ENCODE results near the gene SURF4. TPM values are rescaled to one million over a fixed set of nuclear protein-coding genes. Genes with fewer than 3 reads are reported as not detected.

SURF4 gene
- total and polyA plus RNA-seq, 2 donors from 2014 or later: 121 to 138 TPM

- Histone ChIP-seq H3K27me3 (ENCODE audit: control insufficient read depth, insufficient read depth, low read length) (no peaks in the 10 kb centered on the region), H3K27ac (ENCODE audit: low read depth in 2 of 2, low read length in 2 of 2) (no peak overlapping the region), H3K4me3 (ENCODE audit: low read length in 3 of 3) (no peak overlapping the region), H3K9ac (ENCODE audit: low read length in 3 of 3) (peak overlapping the region in 1 of 3 donors; percentile 31), H3K4me1 (ENCODE audit: control insufficient read depth in 2 of 3, insufficient read depth in 2 of 3, low read depth in 1 of 3, low read length in 3 of 3) (peaks cover 0 to 60% (median 36%) of the 10 kb centered on the region in 3 donors), H3K36me3 (ENCODE audit: control insufficient read depth in 2 of 3, insufficient read depth in 3 of 3, low read length in 3 of 3) (peaks cover 2 to 13% (median 7%) of the 10 kb centered on the region in 3 donors), H3K9me3 (ENCODE audit: control insufficient read depth in 2 of 3, insufficient read depth in 1 of 3, low read length in 3 of 3) (no peaks in the 10 kb centered on the region)
- intact Hi-C loops (cut with DNase I): no loop called here
- TF ChIP-seq CTCF (IDR thresholded peaks at IDR 0.05; ENCODE audit: borderline replicate concordance, extremely low read depth, insufficient read depth): no peak
- DNase-seq (no peak), FAIRE-seq (no peak)
Observed at GRCh38 chr9:133372144-133372543, 3.7 kb downstream of the SURF4 start.

GRCh38 chr9:133371261-133371711 lies 4.6 kb downstream of the SURF4 start:
- Histone ChIP-seq H3K9ac (ENCODE audit: low read length in 3 of 3) (peak overlapping the region in 2 of 3 donors; percentile 12 to 41), H3K36me3 (ENCODE audit: control insufficient read depth in 2 of 3, insufficient read depth in 3 of 3, low read length in 3 of 3) (peaks cover 2 to 21% (median 14%) of the 10 kb centered on the region in 3 donors), H3K9me3 (ENCODE audit: control insufficient read depth in 2 of 3, insufficient read depth in 1 of 3, low read length in 3 of 3) (no peaks in the 10 kb centered on the region), H3K27me3 (ENCODE audit: control insufficient read depth, insufficient read depth, low read length) (no peaks in the 10 kb centered on the region), H3K4me3 (ENCODE audit: low read length in 3 of 3) (no peak overlapping the region), H3K4me1 (ENCODE audit: control insufficient read depth in 2 of 3, insufficient read depth in 2 of 3, low read depth in 1 of 3, low read length in 3 of 3) (peaks cover 0 to 61% (median 37%) of the 10 kb centered on the region in 3 donors), H3K27ac (ENCODE audit: low read depth in 2 of 2, low read length in 2 of 2) (no peak overlapping the region)
- no peak for TF ChIP-seq CTCF (IDR thresholded peaks at IDR 0.05; ENCODE audit: borderline replicate concordance, extremely low read depth, insufficient read depth)
- intact Hi-C loops (cut with DNase I): no loop called here
- DNase-seq: no peak
- no peak for FAIRE-seq

GRCh38 chr9:133370685-133371084 lies 5.2 kb downstream of the SURF4 start:
- H3K36me3 ChIP-seq (ENCODE audit: control insufficient read depth in 2 of 3, insufficient read depth in 3 of 3, low read length in 3 of 3): peaks cover 2 to 27% (median 18%) of the 10 kb centered on the region in 3 donors
- TF ChIP-seq CTCF (IDR thresholded peaks at IDR 0.05; ENCODE audit: borderline replicate concordance, extremely low read depth, insufficient read depth): no peak
- no peaks in the 10 kb centered on the region for H3K27me3 ChIP-seq (ENCODE audit: control insufficient read depth, insufficient read depth, low read length)
- H3K27ac ChIP-seq (ENCODE audit: low read depth in 2 of 2, low read length in 2 of 2): no peak overlapping the region
- no peak overlapping the region for H3K4me3 ChIP-seq (ENCODE audit: low read length in 3 of 3)
- intact Hi-C loops (cut with DNase I): no loop called here
- H3K4me1 ChIP-seq (ENCODE audit: control insufficient read depth in 2 of 3, insufficient read depth in 2 of 3, low read depth in 1 of 3, low read length in 3 of 3): peaks cover 0 to 61% (median 43%) of the 10 kb centered on the region in 3 donors
- peak overlapping the region in 1 of 3 donors; percentile 41 for H3K9ac ChIP-seq (ENCODE audit: low read length in 3 of 3)
- DNase-seq: no peak
- FAIRE-seq: no peak
- no peaks in the 10 kb centered on the region for H3K9me3 ChIP-seq (ENCODE audit: control insufficient read depth in 2 of 3, insufficient read depth in 1 of 3, low read length in 3 of 3)

- no peak overlapping the region for H3K9ac ChIP-seq (ENCODE audit: low read length in 3 of 3)
- FAIRE-seq (no peak), DNase-seq (no peak)
- no peak for TF ChIP-seq CTCF (IDR thresholded peaks at IDR 0.05; ENCODE audit: borderline replicate concordance, extremely low read depth, insufficient read depth)
- no peaks in the 10 kb centered on the region for H3K9me3 ChIP-seq (ENCODE audit: control insufficient read depth in 2 of 3, insufficient read depth in 1 of 3, low read length in 3 of 3)
- no peak overlapping the region for H3K27ac ChIP-seq (ENCODE audit: low read depth in 2 of 2, low read length in 2 of 2)
- H3K27me3 ChIP-seq (ENCODE audit: control insufficient read depth, insufficient read depth, low read length): no peaks in the 10 kb centered on the region
- intact Hi-C loops (cut with DNase I): no loop called here
- H3K4me3 ChIP-seq (ENCODE audit: low read length in 3 of 3): no peak overlapping the region
- peaks cover 2 to 65% (median 50%) of the 10 kb centered on the region in 3 donors for H3K4me1 ChIP-seq (ENCODE audit: control insufficient read depth in 2 of 3, insufficient read depth in 2 of 3, low read depth in 1 of 3, low read length in 3 of 3)
- peaks cover 4 to 34% (median 20%) of the 10 kb centered on the region in 3 donors for H3K36me3 ChIP-seq (ENCODE audit: control insufficient read depth in 2 of 3, insufficient read depth in 3 of 3, low read length in 3 of 3)
Observed at GRCh38 chr9:133369933-133370332, 5.9 kb downstream of the SURF4 start.
